WTC11 (cell line): Measurements from ENCODE around the gene UBTD1. TPM values are rescaled to one million over a fixed set of nuclear protein-coding genes. Genes with fewer than 3 reads are reported as not detected.

Experiments
- total RNA-seq: library from RNA; stranded (reverse); gene quantifications from 3 replicates; pipeline ENCODE4 v1.2.3, GENCODE V29; 2021

The UBTD1 gene
- total RNA-seq, 1 experiment from 2014 or later: 35.7 TPM

Other genes starting within 250 kb of the UBTD1 start
- 35.5 to 42.2 TPM (median 38.0 TPM) in 3 replicates for gene ARHGAP19, start 206.3 kb upstream of the UBTD1 start, total RNA-seq
- gene FRAT1, start 179.7 kb upstream of the UBTD1 start, total RNA-seq: 7.0 to 8.2 TPM (median 7.6 TPM) in 3 replicates
- 48.2 to 53.5 TPM (median 50.8 TPM) in 3 replicates for gene FRAT2, start 164.2 kb upstream of the UBTD1 start, total RNA-seq
- 44.9 to 56.6 TPM (median 45.6 TPM) in 3 replicates for gene RRP12, start 97.6 kb upstream of the UBTD1 start, total RNA-seq
- gene PGAM1, start 72.7 kb upstream of the UBTD1 start, total RNA-seq: 833 to 990 TPM (median 989 TPM) in 3 replicates
- 48.4 to 53.7 TPM (median 50.0 TPM) in 3 replicates for gene EXOSC1, start 52.9 kb upstream of the UBTD1 start, total RNA-seq
- gene ZDHHC16, start 52.7 kb upstream of the UBTD1 start, total RNA-seq: 39.6 to 44.4 TPM (median 44.0 TPM) in 3 replicates
- gene MMS19, start 502 bp upstream of the UBTD1 start, total RNA-seq: 135 to 153 TPM (median 141 TPM) in 3 replicates
- gene ANKRD2, start 73.9 kb downstream of the UBTD1 start, total RNA-seq: not detected in 3 replicates
- gene HOGA1, start 85.5 kb downstream of the UBTD1 start, total RNA-seq: 0.15 to 0.62 TPM (median 0.55 TPM) in 3 replicates
- 0.21 to 0.34 TPM in 2 of 3 replicates, not detected in the other for gene C10orf62, start 90.8 kb downstream of the UBTD1 start, total RNA-seq
- 21.8 to 27.1 TPM (median 24.0 TPM) in 3 replicates for gene MORN4, start 134.6 kb downstream of the UBTD1 start, total RNA-seq
- gene PI4K2A, start 141.7 kb downstream of the UBTD1 start, total RNA-seq: 18.6 to 19.6 TPM (median 19.5 TPM) in 3 replicates
- 8.1 to 9.8 TPM (median 9.0 TPM) in 3 replicates for gene AVPI1, start 188.3 kb downstream of the UBTD1 start, total RNA-seq
- gene MARVELD1, start 214.8 kb downstream of the UBTD1 start, total RNA-seq: 36.8 to 37.7 TPM (median 36.9 TPM) in 3 replicates
- gene ZFYVE27, start 238.2 kb downstream of the UBTD1 start, total RNA-seq: 23.2 to 26.9 TPM (median 26.0 TPM) in 3 replicates